PFSK-1 (cell line): ENCODE results near the gene NFKBIE.

Experiments
- FOXP2 ChIP-seq: optimal IDR thresholded peaks from 2 replicates; pipeline ENCODE3; 2011; ENCODE audit warnings: borderline replicate concordance, control low read depth, inconsistent platforms; ENCODE audit not compliant: insufficient read depth; ENCODE audit errors: extremely low read length, extremely low read depth
- POLR2AphosphoS5 ChIP-seq: IDR thresholded peaks from 2 replicates; pipeline ENCODE4 v1.6.1; 2012; ENCODE audit warnings: low read depth, mild to moderate bottlenecking, control low read depth, low read length, moderate library complexity
- SIN3A ChIP-seq: IDR thresholded peaks from 2 replicates; pipeline ENCODE4 v1.6.1; 2012; ENCODE audit warnings: mild to moderate bottlenecking, low read length, moderate library complexity, borderline replicate concordance; ENCODE audit not compliant: insufficient read depth
- TAF1 ChIP-seq: IDR thresholded peaks from 2 replicates; pipeline ENCODE4 v1.6.1; 2012; ENCODE audit warnings: low read length, control low read depth, borderline replicate concordance; ENCODE audit not compliant: insufficient read depth
- TF ChIP-seq, protein P1 (sequence below), 2 experiments: IDR thresholded peaks; 2 replicates each; pipeline versions ENCODE4 v1.6.1 to v1.8.0; 2011 to 2012; ENCODE audit warnings: low read depth in 2 of 2, low read length in 2 of 2, control low read depth in 1 of 2, inconsistent platforms in 1 of 2, mild to moderate bottlenecking in 1 of 2, moderate library complexity in 1 of 2; ENCODE audit not compliant: insufficient read depth in 1 of 2

The NFKBIE gene

DNA sequence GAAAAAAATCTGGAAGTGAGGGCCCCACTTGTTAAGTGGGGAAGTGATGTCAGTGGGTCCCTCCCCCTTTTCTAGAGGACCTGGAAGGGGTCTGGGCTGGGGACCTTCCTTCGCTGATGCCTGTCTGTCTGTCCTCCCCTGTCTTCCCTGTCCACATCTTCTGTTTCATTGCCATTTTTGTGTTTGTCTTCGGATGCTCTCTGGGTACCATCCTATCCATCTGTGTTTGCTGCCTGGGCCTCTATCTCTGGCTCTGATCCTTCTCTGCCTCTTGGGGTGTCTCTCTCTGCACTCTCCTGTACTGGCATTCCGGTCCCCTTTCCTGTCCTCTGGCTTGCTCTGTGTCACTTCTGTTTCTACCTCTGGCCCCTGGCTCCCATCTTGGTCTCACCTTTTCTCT, 7.2 kb upstream of the NFKBIE start:
- TF ChIP-seq POLR2AphosphoS5 (no peak), SIN3A (no peak), FOXP2 (no peak), TAF1 (no peak)
- TF ChIP-seq, protein P1, sequence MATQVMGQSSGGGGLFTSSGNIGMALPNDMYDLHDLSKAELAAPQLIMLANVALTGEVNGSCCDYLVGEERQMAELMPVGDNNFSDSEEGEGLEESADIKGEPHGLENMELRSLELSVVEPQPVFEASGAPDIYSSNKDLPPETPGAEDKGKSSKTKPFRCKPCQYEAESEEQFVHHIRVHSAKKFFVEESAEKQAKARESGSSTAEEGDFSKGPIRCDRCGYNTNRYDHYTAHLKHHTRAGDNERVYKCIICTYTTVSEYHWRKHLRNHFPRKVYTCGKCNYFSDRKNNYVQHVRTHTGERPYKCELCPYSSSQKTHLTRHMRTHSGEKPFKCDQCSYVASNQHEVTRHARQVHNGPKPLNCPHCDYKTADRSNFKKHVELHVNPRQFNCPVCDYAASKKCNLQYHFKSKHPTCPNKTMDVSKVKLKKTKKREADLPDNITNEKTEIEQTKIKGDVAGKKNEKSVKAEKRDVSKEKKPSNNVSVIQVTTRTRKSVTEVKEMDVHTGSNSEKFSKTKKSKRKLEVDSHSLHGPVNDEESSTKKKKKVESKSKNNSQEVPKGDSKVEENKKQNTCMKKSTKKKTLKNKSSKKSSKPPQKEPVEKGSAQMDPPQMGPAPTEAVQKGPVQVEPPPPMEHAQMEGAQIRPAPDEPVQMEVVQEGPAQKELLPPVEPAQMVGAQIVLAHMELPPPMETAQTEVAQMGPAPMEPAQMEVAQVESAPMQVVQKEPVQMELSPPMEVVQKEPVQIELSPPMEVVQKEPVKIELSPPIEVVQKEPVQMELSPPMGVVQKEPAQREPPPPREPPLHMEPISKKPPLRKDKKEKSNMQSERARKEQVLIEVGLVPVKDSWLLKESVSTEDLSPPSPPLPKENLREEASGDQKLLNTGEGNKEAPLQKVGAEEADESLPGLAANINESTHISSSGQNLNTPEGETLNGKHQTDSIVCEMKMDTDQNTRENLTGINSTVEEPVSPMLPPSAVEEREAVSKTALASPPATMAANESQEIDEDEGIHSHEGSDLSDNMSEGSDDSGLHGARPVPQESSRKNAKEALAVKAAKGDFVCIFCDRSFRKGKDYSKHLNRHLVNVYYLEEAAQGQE (IDR thresholded peaks at IDR 0.05; ENCODE audit: insufficient read depth in 1 of 2, low read depth in 2 of 2, low read length in 2 of 2), result no peak

DNA sequence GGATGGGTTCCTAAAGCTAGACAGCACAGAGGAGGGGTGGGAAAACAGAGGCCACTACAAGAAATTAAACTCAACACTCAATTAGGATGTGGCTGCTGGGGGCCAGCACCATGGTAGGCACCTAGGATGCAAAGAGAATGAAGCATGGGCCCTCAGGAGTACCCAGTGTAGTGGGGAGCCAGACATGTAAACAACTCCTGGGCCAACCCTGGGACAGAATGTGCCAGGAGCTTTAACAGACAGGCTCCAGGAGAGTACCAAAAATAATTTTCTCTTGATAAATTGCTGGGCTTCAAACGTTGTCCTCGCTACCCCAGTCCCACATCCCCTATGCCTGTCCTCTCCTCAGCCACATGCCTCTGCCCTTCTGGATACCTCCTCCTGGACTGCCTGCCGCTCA, 6.6 kb upstream of the NFKBIE start:
- no peak for TF ChIP-seq POLR2AphosphoS5
- no peak for TF ChIP-seq TAF1
- no peak for TF ChIP-seq FOXP2
- TF ChIP-seq SIN3A, result no peak
- TF ChIP-seq, protein P1 (IDR thresholded peaks at IDR 0.05; ENCODE audit: insufficient read depth in 1 of 2, low read depth in 2 of 2, low read length in 2 of 2), result no peak

DNA sequence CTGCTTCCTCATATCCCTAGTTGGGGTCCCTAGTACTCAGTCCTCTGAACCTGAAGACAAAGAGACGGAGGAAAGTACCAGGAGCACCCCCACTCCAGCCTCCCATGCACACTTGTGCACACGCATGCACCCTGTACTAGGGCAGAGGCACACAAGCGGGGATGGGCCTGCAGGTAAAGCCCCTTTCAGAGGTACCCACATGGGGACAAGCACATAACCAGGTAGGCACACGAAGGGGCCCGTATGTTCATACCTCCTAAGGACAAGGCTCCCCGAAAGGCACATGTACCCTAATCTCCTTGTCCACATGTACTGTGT, 6.0 kb upstream of the NFKBIE start:
- TF ChIP-seq, protein P1 (IDR thresholded peaks at IDR 0.05; ENCODE audit: insufficient read depth in 1 of 2, low read depth in 2 of 2, low read length in 2 of 2), result no peak
- TF ChIP-seq POLR2AphosphoS5, result no peak
- no peak for TF ChIP-seq FOXP2
- no peak for TF ChIP-seq SIN3A
- no peak for TF ChIP-seq TAF1

DNA sequence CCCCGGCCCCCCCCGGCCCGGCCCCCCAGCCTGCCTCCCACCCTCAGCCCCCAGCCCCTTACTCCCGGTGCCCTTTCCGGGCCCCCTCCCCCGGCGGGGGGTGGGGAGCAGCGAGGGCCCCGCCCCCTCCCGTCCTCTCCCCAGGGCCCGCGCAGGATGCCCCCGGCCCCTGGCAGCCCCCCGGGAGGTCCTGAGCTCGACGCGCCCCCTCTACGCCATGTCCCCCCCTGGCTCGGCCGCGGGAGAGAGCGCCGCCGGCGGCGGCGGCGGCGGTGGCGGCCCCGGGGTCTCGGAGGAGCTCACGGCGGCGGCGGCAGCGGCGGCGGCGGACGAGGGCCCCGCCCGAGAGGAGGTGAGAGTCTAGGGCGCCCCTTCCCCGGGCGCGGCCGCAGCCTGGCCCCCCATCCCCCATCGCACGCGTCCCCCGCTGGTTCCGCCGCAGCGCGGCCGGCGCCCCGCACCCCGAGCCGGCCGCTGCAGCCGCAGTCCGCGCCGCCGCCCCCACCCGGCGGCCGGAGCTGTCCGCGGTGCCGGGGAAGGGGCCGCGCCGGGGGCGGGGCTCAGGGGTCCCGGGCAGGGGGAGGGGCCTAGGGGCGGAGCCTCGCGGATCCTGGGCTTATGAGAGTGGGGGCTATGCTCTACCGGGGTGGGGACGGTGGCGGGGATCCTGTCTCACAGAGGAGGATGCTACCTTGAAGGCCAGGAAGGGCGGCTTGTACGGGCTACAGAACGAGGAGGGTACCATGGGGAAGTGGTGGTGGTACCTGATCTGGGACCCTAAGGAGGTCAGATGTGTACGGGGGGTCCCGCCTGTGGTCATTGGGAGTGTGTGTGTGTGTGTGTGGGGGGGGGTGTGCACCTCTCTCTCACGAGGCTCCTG, 5.4 kb upstream of the NFKBIE start:
- no peak for TF ChIP-seq POLR2AphosphoS5
- TF ChIP-seq SIN3A, result no peak
- no peak for TF ChIP-seq FOXP2
- TF ChIP-seq, protein P1 (IDR thresholded peaks at IDR 0.05; ENCODE audit: insufficient read depth in 1 of 2, low read depth in 2 of 2, low read length in 2 of 2), result peak; percentile 77 to 92; a peak in 3 of 4 replicates
- TF ChIP-seq TAF1, result no peak
